ENCODE data around the gene SWT1.

DNA sequence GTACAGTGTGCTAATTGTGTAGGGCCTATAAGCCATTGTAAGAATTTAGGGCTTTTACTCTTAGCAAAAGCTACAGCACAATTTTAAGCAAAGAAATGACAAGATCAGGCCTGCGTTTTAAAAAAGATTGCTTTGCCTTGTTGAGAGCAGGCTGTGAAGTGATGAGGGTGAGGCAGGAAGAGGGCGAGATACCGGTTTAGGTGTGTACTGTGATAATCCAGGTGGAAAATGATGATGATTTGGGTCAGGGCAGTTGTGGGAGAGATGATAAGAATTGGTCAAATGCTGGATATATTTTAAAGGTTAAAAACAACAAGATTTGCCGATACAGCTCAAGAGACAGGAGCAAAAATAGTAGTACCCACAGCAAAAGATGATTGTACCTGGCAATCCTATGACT lies 72.0 kb downstream of the SWT1 start:
- no peak for TF ChIP-seq GATA3 (IDR thresholded peaks at IDR 0.05; ENCODE audit: low read depth, low read length)
- no peak for TF ChIP-seq GATA2 (IDR thresholded peaks at IDR 0.05; ENCODE audit: low read depth, low read length)
